Measurements from ENCODE around the gene FUT2.

The FUT2 gene

DNA sequence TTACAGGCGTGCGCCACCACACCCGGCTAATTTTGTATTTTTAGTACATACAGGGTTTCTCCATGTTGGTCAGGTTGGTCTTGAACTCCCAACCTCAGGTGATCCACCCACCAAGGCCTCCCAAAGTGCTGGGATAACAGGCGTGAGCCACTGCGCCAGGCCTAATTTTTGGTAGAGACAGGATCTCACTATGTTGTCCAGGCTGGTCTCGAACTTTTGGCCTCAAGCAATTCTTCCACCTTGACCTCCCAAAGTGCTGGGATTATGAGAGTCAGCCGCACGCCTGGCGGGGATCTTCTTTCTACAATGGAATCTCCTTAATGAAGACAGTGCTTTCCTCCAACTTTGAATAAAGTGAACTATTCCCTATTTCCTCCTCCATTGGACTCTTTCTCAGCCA, 38.9 kb downstream of the FUT2 start:
- no peak for DNase-seq

- DNase-seq = no peak
Measured at GRCh38 chr19:48735031-48735615, 39.4 kb downstream of the FUT2 start.

- DNase-seq = peak; percentile 51
Measured at GRCh38 chr19:48737360-48737998, 41.7 kb downstream of the FUT2 start.

DNA sequence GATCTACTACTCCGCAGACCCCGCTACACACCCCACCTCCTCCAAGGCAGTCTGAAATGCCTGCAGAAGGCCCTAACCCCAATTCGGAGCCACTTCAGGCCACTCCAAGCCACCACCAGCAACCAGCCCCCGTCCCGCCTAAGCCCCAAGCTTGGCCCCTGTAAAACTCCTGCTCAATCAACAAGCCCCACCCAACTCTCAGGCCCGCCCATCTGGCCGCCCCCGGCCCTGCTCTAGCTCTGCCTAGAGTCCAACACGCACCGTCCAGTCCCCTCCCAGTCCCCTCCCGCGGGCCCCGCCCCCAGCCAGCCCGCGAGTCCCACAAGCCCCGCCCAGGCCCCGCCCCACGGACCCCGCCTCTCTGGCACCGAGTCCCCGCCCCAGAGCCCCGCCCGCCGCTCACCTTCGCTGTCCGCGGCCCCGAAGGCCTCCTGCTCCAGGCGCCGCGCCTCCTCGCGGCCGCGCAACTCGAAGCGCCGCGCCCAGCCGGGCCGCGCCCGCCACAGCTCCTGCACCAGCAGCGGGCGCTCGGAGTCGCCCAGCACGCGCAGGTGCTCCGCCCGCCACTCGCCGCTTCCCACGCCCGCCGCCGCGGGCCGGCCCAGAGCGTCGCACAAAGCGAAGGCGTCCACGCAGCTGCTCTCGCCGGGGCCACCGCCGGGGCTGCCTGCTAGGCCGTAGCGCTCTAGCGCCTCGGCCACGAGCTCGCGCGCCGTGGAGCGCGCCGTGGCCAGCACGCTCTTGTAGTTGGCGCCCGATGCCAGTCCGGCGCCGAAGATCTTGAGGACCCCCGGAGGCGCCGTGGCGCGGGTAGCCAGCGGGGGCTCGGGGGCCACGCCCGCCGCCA, 43.0 kb downstream of the FUT2 start:
- peak; percentile 82 for DNase-seq

DNA sequence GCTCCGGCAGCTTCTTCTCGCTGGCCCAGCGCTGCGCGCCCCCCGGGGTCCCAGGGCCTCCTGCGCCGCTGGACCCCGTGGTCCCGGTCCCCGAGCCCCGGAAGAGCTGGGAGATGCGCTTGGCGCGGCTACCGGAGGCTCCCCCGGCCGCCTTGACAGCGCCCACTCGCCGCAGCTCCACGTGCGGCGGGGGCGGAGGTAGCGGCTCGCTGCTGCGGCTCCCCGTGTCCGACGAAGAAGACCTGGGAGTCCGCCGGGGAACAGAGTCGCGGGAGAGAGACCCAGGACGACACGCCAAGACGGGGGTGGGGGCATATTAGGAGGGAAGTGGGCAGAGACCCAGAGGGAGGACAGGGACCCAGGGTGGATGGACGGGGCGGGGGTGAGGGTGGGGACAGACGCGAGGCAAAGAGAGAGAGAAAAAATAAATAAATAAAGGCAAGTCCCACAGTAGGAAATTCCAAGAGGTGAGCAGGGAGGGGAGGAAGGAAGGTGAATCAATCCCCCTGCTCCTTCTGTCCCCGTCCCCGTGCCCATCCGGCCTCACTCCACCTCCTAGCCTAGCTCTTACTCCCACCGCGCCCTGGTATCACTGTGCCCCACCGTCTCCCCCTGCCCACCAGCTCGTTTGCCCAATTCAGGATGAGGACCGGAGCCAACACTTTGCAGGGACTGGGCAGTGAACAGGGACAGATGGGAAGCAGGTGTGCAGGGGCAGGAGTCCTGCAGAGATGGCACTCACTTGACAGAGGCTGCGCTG, 43.8 kb downstream of the FUT2 start:
- DNase-seq = peak; percentile 43

GRCh38 chr19:48740164-48740972, 44.6 kb downstream of the FUT2 start, which contains the start of gene RASIP1:
RASIP1 (minus strand) TSS chr19:48740610; CDS start chr19:48740282, 328 bp downstream.
- no peak for DNase-seq

DNA sequence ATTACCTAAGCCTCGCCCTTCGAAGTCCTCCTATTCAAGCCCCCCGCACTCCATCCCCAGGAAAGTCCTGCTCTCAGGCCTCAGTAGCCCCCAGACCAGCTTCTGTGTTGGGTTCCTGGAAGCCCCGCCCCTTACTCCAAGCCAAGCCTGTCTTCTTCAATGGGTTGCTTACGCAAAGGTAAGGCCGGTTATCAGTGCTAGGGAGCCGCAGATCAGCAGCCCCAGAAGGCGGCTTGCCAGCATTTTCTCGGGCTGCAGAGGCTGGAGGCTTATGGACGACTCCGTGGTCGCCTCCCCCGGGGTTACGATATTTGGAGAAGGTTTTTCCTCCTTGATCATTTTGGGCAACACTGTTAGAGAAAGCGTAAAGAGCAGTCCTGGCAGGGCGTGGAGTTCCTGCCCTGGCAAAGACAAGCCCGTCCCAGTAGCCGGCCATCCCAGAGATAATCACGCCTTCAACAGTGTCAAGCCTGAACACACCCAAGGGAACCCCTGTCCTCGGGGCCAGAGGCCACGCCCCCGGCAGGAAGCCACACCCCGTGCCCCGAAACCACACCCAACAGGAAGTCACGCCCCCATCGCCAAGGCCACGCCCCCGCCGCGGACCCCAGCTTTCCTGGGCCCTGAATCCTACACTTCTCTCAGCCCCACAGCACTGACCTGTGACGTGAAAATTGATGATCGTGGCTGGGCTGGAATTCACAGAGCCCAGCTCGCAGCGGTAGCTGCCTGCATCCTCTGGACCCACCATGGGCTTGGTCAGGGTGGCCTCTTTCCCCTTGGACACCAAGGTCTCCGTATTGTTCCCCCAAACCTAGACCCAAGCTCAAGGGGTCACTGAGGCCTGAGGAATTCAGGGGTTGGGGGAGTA, 45.6 kb downstream of the FUT2 start:
- no peak for DNase-seq

DNA sequence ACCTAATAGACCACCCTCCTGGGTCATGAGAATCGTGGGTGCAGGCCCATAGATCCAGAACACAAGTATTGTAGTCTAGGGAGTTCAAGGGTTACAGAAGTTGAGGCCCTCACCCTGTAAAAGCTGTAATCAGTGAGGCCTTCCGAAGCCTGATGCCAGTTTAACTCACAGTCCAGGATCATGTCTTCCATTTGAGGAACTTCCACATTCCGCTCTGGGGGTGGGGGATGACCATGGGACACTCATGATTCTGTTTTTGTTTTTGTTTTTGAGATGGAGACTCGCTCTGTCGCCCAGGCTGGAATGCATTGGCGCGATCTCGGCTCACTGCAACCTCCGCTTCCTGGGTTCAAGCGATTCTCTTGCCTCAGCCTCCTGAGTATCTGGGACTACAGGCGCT, 46.3 kb downstream of the FUT2 start:
- DNase-seq = no peak

- peak; percentile 43 for DNase-seq
Measured at GRCh38 chr19:48745208-48745995, 49.6 kb downstream of the FUT2 start.

DNA sequence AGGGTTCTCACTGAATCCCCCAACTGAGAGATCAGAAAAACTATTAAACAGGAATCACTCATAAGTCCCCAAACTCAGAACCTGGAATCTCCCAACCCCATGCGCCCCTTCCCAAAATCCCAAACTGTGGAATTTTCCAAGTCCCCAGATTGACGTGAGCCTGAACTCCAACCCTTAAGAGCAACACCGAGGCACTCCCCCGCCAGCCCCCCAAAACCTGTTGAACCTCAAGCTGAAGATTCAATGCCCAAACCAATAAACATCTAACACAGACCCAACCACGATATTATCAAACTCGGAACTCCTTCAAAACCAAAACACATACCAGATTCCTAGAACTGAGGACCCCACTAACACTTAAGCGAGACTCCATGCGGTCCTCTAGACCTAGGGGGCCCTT, 50.3 kb downstream of the FUT2 start:
- no peak for DNase-seq

DNA sequence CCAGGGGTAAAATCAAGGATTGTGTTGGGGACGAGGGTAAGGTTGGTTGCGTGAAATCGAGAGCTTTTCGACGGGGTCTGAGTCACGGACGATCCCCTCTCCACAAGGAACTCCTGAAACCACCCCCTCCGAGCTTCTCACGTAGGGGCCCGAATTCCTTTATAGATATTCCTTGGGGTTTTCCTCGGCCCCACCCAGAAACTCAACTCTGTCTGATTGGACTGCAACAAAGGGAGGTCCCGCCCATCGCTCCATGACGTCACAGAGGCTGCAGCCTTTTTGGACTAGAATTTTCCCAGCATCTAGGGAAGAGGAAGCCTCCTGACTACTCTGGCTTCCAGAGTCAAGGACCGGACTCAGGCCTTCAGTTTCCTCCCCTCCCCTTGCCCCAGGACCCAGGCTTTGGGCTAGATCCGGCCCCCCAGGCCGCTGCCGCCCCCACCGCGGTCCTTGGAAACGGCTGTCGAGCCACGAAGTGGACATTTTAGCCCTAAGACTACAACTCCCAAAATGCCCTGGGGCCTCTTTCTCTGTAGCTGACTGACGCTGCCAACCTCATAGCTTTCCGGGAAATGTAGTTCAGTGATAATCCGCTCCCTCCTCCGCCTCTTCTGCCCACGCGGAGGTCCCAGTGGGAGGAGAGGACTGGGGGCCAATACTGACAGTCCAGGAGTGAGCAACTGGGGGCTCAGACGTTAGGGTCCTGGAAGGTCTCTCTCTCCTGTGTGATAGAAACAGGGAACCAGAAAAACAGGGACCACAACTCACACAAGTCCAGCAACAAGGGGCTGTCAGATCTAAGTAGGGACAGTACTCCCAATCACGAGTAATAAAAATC, 51.2 kb downstream of the FUT2 start, which contains the start of gene IZUMO1:
TSS of gene IZUMO1 (minus strand) at position 172 of the 838 bp plus-strand sequence. CDS start 1,050 bp downstream, outside the sequence.
- DNase-seq = no peak

DNA sequence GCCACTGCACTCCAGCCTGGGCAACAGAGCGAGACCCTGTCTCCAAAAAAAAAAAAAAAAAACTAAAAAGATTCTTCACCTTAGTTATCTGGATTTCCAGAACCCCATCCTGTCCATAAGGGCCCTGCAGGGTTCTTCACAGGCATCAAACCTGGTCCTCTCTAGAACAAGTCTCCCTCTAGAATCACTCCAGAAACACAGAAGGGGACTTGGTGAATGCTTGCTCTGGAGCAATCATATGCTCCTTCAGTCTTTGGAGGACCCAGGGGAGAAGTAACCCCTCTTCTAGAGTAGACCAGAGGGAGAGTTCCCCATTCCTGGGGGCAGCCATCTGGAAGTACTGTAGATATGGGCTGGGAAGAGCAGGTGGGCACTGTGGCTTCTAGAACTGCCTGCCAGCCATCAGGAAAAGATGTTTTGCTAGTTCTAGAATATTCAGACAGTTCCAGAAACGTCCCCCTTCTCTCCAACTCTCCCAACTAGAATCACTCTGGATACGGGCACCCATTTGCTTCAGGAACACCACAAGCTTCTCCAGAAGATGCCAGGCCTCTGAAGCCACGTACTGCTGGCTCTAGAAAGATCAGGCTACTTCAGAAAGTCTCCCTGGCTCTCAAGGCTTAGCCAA, 53.9 kb downstream of the FUT2 start:
- no peak for DNase-seq

GRCh38 chr19:48750351-48750750, 54.6 kb downstream of the FUT2 start:
- no peak for DNase-seq

GRCh38 chr19:48750771-48751504, 55.2 kb downstream of the FUT2 start:
- no peak for DNase-seq

DNA sequence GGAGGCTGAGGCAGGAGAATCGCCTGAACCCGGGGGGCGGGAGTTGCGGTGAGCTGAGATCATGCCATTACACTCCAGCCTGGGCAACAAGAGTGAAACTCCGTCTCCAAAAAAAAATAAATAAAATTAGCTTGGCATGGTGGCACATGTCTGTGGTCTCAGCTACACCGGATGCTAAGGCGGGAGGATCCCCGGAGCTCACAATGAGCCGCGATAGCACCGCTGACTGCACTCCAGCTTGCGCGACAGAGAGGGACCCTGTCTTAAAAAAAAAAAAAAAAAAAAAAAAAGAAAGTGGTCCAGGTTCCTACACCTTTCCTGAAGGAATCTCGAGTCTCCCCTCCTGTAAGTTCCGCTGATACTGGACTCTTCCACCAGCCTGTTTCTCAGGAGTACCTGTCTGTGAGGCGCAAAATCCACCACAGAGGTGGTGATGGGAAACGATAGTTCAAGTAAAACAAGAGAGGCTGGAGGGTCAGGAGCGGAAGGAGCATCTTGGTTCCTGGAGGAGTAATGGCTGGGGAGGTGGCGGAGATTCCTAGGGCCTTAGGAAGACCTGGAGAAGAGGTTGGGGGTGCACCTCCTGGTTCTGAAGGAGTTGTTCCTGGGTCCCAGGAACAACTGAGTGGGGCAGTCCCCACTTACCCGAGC, 56.2 kb downstream of the FUT2 start:
- DNase-seq = no peak

GRCh38 chr19:48752496-48753365, 57.0 kb downstream of the FUT2 start, which contains the start of gene FUT1:
FUT1 (minus strand) TSS chr19:48752641; CDS start chr19:48751281, 1,360 bp downstream.
- DNase-seq = no peak

Data from DMS 273 treated with DMSO at 0.1 percent for 48 hours (cell line).